Osteoblast (primary cell): ENCODE data around the gene MIP. TPM values are rescaled to one million over a fixed set of nuclear protein-coding genes. Genes with fewer than 3 reads are reported as not detected.

Experiments used
- DNase-seq: peaks from one replicate; pipeline ENCODE4 v3.0.0; 2011; ENCODE audit warnings: low spot score, mixed read lengths; ENCODE audit not compliant: insufficient read length; ENCODE audit errors: missing footprints
- H2AFZ ChIP-seq: 2 replicates; pipeline ENCODE4 v1.6.0; 2011; ENCODE audit warnings: mild to moderate bottlenecking, low read length
- H3K27ac ChIP-seq: 2 replicates; pipeline ENCODE4 v1.5.1; 2011; ENCODE audit warnings: mild to moderate bottlenecking, low read depth, low read length, moderate library complexity
- H3K27me3 ChIP-seq: 2 replicates; pipeline ENCODE4 v1.6.0; 2012; ENCODE audit warnings: mild to moderate bottlenecking, control low read depth, inconsistent platforms, low read length, moderate library complexity; ENCODE audit not compliant: insufficient read depth
- H3K36me3 ChIP-seq: 2 replicates; pipeline ENCODE4 v1.5.1; 2011; ENCODE audit warnings: mild to moderate bottlenecking, low read length, control low read depth, moderate library complexity; ENCODE audit not compliant: insufficient read depth
- H3K4me1 ChIP-seq: 2 replicates; pipeline ENCODE4 v1.5.1; 2011; ENCODE audit warnings: mild to moderate bottlenecking, low read length, control low read depth, moderate library complexity; ENCODE audit not compliant: insufficient read depth
- H3K4me2 ChIP-seq: 2 replicates; pipeline ENCODE4 v1.6.0; 2011; ENCODE audit warnings: mild to moderate bottlenecking, low read length; ENCODE audit not compliant: insufficient read depth
- H3K4me3 ChIP-seq: fragments of 200-600 bp; sonication (generic); 3 replicates; pipeline ENCODE4 v1.5.1; 2012; ENCODE audit warnings: mild to moderate bottlenecking, low read length, inconsistent platforms; ENCODE audit not compliant: insufficient read depth
- H3K79me2 ChIP-seq: 2 replicates; pipeline ENCODE4 v1.6.0; 2012; ENCODE audit warnings: mild to moderate bottlenecking, low read length, control low read depth, inconsistent platforms; ENCODE audit not compliant: insufficient read depth
- H3K9me3 ChIP-seq: 2 replicates; pipeline ENCODE4 v1.5.1; 2011; ENCODE audit warnings: low read depth, low read length, control low read depth
- H4K20me1 ChIP-seq: 2 replicates; pipeline ENCODE4 v1.6.0; 2012; ENCODE audit warnings: mild to moderate bottlenecking, low read length, control low read depth; ENCODE audit not compliant: insufficient read depth
- total RNA-seq: library from RNA; depleted of rRNA; stranded (reverse); fragments of >200 nt; gene quantifications from 2 replicates; pipeline ENCODE4 v1.2.3, GENCODE V29; 2012
- TF ChIP-seq, protein P1 (sequence below): IDR thresholded peaks from 2 replicates; pipeline ENCODE4 v1.5.1; 2011; ENCODE audit warnings: mild to moderate bottlenecking, low read depth, low read length, moderate library complexity; ENCODE audit errors: extremely low read depth

Gene MIP
- total RNA-seq, 1 donor = not detected

DNA sequence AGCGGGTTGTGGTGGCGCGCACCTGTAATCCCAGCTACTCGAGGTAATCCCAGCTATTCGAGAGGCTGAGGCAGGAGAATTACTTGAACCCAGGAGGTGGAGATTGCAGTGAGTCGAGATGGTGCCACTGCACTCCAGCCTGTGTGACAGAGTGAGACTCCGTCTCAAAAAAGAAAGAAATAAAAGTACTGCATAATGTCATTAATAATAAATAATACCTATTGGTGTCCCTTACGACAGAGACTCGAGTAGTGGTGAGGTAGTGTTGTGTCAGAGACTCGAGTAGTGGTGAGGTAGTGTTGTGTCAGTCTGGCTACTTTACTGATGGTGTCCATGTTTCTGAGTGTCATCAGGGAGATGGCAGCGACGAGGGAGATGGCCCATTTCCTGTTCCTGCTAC, 32.2 kb upstream of the MIP start:
- H3K36me3 ChIP-seq = no peaks in the 10 kb centered on the region
- H3K27ac ChIP-seq = no peak overlapping the region
- H3K9me3 ChIP-seq = no peaks in the 10 kb centered on the region
- H3K4me2 ChIP-seq = no peak overlapping the region
- H3K79me2 ChIP-seq = no peaks in the 10 kb centered on the region
- no peak overlapping the region for H2AFZ ChIP-seq
- no peak for DNase-seq
- TF ChIP-seq, protein P1, sequence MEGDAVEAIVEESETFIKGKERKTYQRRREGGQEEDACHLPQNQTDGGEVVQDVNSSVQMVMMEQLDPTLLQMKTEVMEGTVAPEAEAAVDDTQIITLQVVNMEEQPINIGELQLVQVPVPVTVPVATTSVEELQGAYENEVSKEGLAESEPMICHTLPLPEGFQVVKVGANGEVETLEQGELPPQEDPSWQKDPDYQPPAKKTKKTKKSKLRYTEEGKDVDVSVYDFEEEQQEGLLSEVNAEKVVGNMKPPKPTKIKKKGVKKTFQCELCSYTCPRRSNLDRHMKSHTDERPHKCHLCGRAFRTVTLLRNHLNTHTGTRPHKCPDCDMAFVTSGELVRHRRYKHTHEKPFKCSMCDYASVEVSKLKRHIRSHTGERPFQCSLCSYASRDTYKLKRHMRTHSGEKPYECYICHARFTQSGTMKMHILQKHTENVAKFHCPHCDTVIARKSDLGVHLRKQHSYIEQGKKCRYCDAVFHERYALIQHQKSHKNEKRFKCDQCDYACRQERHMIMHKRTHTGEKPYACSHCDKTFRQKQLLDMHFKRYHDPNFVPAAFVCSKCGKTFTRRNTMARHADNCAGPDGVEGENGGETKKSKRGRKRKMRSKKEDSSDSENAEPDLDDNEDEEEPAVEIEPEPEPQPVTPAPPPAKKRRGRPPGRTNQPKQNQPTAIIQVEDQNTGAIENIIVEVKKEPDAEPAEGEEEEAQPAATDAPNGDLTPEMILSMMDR = no peak
- peaks cover 9% of the 10 kb centered on the region for H3K4me1 ChIP-seq
- H4K20me1 ChIP-seq = no peaks in the 10 kb centered on the region
- H3K4me3 ChIP-seq = no peak overlapping the region
- peaks cover 42% of the 10 kb centered on the region for H3K27me3 ChIP-seq

DNA sequence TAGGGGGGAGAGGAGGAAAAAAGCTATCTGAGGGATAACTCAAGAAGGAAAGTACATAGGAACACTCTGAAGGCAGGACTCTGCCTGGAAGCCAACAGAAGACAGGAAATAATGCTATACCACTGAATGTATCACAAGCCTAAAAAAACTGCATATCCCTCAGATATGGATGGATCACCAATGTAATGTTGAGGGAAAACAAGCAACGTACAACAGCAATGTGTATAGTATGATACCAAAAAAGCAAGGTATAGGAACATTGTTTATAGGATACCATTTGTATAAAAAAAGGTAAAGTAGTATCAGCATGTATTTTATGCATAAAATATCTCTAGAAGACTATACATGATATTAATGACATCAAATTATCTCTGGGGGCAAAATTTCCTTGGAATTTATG, 30.1 kb upstream of the MIP start:
- Histone ChIP-seq H4K20me1 (peaks cover 4% of the 10 kb centered on the region), H3K9me3 (no peaks in the 10 kb centered on the region), H3K36me3 (no peaks in the 10 kb centered on the region), H3K4me3 (no peak overlapping the region), H3K79me2 (no peaks in the 10 kb centered on the region), H3K4me2 (no peak overlapping the region), H3K27ac (no peak overlapping the region), H3K4me1 (peaks cover 9% of the 10 kb centered on the region), H2AFZ (no peak overlapping the region), H3K27me3 (peaks cover 23% of the 10 kb centered on the region)
- DNase-seq = no peak
- TF ChIP-seq, protein P1 = no peak

DNA sequence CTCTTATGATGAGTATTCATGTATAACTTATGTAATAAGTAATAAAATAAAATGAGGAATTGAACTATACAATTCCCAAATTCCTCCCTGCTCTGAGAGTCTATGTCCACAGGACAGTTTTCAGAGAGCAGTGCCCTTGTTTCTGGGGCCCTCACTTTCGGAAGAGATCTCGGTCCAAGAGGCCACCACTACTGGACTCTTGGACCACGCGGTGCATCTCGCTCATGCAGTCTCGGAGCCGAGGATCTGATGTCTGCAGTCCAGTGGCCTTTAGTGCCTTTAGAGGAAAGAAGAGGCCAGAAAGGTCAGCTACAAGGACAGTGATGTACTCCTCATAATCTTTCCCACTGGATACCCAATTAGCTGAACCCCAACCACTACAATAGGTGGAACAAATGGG, 25.2 kb upstream of the MIP start:
- no peak for DNase-seq
- no peaks in the 10 kb centered on the region for H3K79me2 ChIP-seq
- H3K4me2 ChIP-seq = no peak overlapping the region
- H3K27me3 ChIP-seq = no peaks in the 10 kb centered on the region
- no peaks in the 10 kb centered on the region for H3K9me3 ChIP-seq
- TF ChIP-seq, protein P1 = no peak
- no peak overlapping the region for H3K4me3 ChIP-seq
- H2AFZ ChIP-seq = no peak overlapping the region
- no peak overlapping the region for H3K27ac ChIP-seq
- no peaks in the 10 kb centered on the region for H3K36me3 ChIP-seq
- H4K20me1 ChIP-seq = peaks cover 4% of the 10 kb centered on the region
- H3K4me1 ChIP-seq = no peaks in the 10 kb centered on the region

DNA sequence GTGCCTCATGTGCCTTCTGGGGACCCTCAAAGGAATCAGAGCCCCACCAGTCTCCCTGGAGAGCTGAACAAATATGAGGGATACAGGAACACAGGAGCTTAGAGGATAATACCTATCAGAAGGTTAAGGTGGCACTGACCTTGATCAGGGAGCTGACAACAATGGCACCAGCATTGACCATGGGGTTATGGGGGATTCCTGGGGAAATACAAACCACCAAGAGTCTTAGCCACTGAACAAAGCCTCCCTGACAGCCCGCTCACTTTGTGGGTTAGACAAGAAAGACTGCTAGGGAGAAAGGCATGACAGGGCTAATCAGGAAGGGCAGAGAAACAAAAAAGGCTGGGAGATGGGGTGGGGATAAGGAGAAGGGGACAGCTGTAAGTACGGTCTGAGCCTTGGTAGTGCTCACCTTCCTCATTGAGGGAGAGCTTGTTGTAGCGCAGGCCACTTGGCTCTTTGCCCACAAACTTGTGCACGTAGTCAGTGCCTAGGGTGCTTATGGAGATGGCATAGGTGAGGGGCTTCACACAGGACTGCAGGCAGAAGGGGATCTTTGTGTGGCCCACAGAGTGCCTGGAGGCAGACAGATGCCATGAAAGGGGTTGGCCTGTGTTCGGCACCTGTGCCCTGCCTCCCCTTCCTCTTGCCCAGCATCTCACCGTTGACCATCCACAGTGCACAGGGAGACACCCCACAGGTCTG, 23.2 kb upstream of the MIP start:
- peaks cover 2% of the 10 kb centered on the region for H3K36me3 ChIP-seq
- H2AFZ ChIP-seq = no peak overlapping the region
- TF ChIP-seq, protein P1 = no peak

More for the DNA sequence above, 23.2 kb upstream of the MIP start:
- H3K27me3 ChIP-seq = no peaks in the 10 kb centered on the region
- no peaks in the 10 kb centered on the region for H3K79me2 ChIP-seq
- H4K20me1 ChIP-seq = peaks cover 4% of the 10 kb centered on the region
- no peak overlapping the region for H3K27ac ChIP-seq
- no peaks in the 10 kb centered on the region for H3K9me3 ChIP-seq
- no peak for DNase-seq
- H3K4me3 ChIP-seq = no peak overlapping the region
- H3K4me1 ChIP-seq = no peaks in the 10 kb centered on the region
- no peak overlapping the region for H3K4me2 ChIP-seq
